ENCODE data around the gene LILRA1. TPM values are rescaled to one million over a fixed set of nuclear protein-coding genes. Genes with fewer than 3 reads are reported as not detected.

The LILRA1 gene
- total RNA-seq, 1 donor from 2014 or later, result 2.3 TPM

DNA sequence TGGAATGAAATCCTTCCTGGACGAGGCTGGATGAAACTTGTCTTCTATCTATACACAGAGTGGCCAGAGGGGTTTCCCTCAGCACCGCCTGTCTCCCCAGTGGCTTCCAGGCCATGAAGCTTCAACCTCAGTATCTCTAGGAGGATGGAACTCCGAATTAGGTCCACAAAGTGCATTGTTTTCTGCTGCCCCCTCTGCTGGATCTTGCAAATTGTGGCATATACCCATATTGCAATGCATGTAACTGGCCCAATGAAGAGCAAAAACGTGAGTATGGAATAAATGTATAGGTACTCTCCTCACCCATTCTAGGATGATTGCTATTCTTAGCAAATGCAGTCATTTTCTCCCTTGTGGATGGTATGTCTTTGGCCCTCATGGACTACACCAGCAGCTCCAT lies 54.7 kb downstream of the LILRA1 start:
- intact Hi-C loops (cut with DNase I), result no loop called here
- DNase-seq (ENCODE audit: low spot score) (no peak), ATAC-seq (no peak)

GRCh38 chr19:54650108-54650655 lies 56.8 kb downstream of the LILRA1 start:
- intact Hi-C loops (cut with DNase I), result no loop called here
- DNase-seq (ENCODE audit: low spot score) (no peak), ATAC-seq (no peak)

Small RNA genes within 50 kb of the gene (microRNA-seq; reads per million reads assigned to microRNA genes)
- not detected for gene MIR8061

Other genes with a start within 250 kb of the LILRA1 start
- gene LAIR1, start 228.7 kb upstream of the LILRA1 start, total RNA-seq, result 44.7 TPM
- 72.2 TPM for gene TTYH1, start 178.2 kb upstream of the LILRA1 start, total RNA-seq
- gene LENG8, start 144.4 kb upstream of the LILRA1 start, total RNA-seq, result 305 TPM
- 6.0 TPM for gene LENG9, start 129.9 kb upstream of the LILRA1 start, total RNA-seq
- gene CDC42EP5, start 120.3 kb upstream of the LILRA1 start, total RNA-seq, result 52.8 TPM
- 1.1 TPM for gene LAIR2, start 90.8 kb upstream of the LILRA1 start, total RNA-seq
- gene LILRA2, start 19.8 kb upstream of the LILRA1 start, total RNA-seq, result 5.3 TPM
- 10.7 TPM for gene LILRB1, start 36.9 kb downstream of the LILRA1 start, total RNA-seq
- 5.5 TPM for gene LILRB4, start 69.4 kb downstream of the LILRA1 start, total RNA-seq
- not detected for gene KIR3DL3, start 130.8 kb downstream of the LILRA1 start, total RNA-seq
- gene KIR2DL3, start 144.9 kb downstream of the LILRA1 start, total RNA-seq, result not detected
- gene KIR2DL1, start 176.2 kb downstream of the LILRA1 start, total RNA-seq, result not detected
- gene KIR2DL4, start 210.0 kb downstream of the LILRA1 start, total RNA-seq, result not detected
- gene KIR3DL1, start 222.8 kb downstream of the LILRA1 start, total RNA-seq, result not detected
- gene KIR2DS4, start 239.0 kb downstream of the LILRA1 start, total RNA-seq, result not detected